ENCODE measurements around the gene LRIT2.

The LRIT2 gene

DNA sequence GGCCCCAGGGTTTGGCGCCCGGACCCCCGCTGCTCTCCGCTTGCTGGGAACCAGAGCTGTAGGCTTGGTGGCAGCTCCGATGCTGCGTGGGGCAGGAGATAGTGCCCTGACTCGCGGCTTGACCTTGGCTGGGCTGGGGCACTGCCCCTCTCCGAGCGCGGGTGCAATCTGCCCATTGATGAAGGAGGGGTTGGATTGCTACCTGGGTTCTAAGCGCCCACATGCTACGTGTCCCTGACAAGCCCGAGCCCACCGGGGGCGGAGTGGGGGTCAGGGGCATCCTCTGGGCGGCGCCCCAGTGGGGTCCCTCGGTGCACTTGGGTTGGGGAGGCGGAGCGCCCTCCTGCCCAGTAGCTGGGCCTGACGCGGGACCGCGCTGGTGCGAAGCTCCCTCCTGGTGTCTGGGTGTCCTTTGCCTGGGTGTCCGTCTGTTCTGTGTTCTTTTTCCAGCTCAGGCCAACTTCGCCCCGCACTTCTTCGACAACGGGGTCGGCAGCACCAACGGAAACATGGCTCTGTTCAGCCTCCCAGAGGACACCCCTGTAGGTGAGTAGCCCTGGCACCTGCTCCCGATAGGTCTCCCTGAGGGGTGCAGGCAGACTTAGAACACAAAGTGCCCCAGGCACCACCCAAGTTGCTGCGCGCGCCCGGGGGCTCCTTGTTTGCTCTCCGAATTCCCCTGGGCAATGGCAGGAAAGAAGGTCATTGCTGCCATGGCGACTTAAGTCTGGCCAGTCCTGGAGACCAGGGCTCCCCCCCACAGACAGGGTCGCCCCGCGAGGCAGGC lies 30.1 kb downstream of the LRIT2 start:
- H2AFZ ChIP-seq: peak overlapping the region; percentile 72
- H3K4me1 ChIP-seq: peaks cover 5% of the 10 kb centered on the region
- H3K9me3 ChIP-seq (ENCODE audit: control insufficient read depth, low read length): no peaks in the 10 kb centered on the region
- H3K36me3 ChIP-seq (ENCODE audit: control insufficient read depth, insufficient read depth, low read length): no peaks in the 10 kb centered on the region
- H3K4me2 ChIP-seq (ENCODE audit: low read length): peak overlapping the region; percentile 71
- no peak for TF ChIP-seq CTCF (IDR thresholded peaks at IDR 0.05)
- H3K79me2 ChIP-seq: no peaks in the 10 kb centered on the region
- no peak overlapping the region for H3K27ac ChIP-seq
- no peaks in the 10 kb centered on the region for H3K27me3 ChIP-seq (ENCODE audit: control insufficient read depth, insufficient read depth, low read length)
- no peak overlapping the region for H3K9ac ChIP-seq
- H3K4me3 ChIP-seq (ENCODE audit: low read depth, low read length): no peak overlapping the region

DNA sequence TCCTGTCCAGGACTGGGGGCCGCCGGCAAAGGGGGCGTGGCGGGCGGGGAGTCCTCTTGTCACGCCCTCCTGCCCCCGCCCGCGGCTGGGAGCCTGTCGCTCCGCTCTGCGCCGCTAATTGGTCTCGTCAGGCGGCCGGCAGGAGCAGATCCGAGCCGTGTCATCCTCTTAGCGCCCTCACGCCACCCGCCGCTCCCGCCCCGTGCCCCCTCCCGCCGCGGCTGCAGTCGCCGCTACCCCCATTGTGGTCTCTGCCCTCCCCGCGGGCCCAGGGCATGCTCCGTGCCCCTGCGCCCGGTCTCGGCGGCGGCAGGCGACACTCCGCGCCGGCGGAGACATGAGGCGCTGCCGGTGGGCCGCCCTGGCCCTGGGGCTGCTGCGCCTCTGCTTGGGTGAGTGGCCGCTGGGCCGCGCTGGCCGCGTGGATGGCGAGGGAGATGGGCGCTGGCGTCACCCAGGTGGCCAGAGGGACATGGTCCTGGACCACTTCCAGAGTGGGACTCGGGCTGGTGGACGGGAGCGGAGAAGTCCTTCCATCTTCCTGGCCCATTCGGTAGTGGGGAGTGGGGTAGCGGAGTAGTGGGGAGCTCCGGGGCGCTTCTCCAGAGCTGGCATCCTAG lies 30.8 kb downstream of the LRIT2 start, which contains the start of gene CDHR1:
Gene CDHR1 (plus strand): TSS at position 114 of the 620 bp plus-strand sequence. CDS start 224 bp downstream, at position 338.
- Histone ChIP-seq H3K27ac (no peak within 1 kb of the TSS), H3K79me2 (no peaks in the 10 kb centered on the region), H2AFZ (peak within 1 kb of the TSS; percentile 72), H3K4me1 (peaks cover 5% of the 10 kb centered on the region), H3K36me3 (ENCODE audit: control insufficient read depth, insufficient read depth, low read length) (no peaks in the 10 kb centered on the region), H3K9ac (no peak within 1 kb of the TSS), H3K9me3 (ENCODE audit: control insufficient read depth, low read length) (no peaks in the 10 kb centered on the region), H3K4me3 (ENCODE audit: low read depth, low read length) (peak within 1 kb of the TSS; percentile 29), H3K27me3 (ENCODE audit: control insufficient read depth, insufficient read depth, low read length) (no peaks in the 10 kb centered on the region), H3K4me2 (ENCODE audit: low read length) (peak within 1 kb of the TSS; percentile 71)
- TF ChIP-seq CTCF (IDR thresholded peaks at IDR 0.05): no peak

DNA sequence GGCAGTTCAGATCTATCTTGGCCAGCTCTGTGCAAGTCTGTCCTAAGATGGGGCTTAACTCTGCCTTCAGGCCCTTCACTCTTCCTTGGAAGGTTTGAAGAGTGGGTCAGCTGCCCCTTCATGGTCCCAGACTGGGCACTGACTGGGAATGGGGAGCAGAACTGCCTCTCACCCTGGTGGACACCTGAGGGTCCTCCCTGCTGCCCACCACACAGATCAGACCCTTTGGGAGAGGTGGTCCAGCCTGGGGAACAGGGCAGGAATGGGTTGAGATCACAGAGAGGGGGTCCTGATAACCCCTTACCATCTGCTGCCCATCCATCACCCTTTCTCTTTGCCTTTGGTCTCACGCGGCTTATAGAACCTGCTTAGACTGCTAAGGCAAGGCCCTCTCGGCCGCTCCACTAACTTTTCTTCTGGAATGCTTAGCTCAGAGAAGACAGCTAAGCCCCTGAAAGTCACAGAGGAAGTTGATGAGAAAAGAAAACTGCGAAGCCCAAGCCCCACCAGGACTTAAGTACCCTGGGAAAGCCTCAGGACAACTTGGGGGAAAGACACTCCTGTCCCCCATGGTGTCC lies 31.4 kb downstream of the LRIT2 start:
- H3K79me2 ChIP-seq: no peaks in the 10 kb centered on the region
- peaks cover 5% of the 10 kb centered on the region for H3K4me1 ChIP-seq
- peak overlapping the region; percentile 72 for H2AFZ ChIP-seq
- H3K4me3 ChIP-seq (ENCODE audit: low read depth, low read length): peak overlapping the region; percentile 29
- H3K4me2 ChIP-seq (ENCODE audit: low read length): peak overlapping the region; percentile 71
- no peak overlapping the region for H3K27ac ChIP-seq
- no peaks in the 10 kb centered on the region for H3K27me3 ChIP-seq (ENCODE audit: control insufficient read depth, insufficient read depth, low read length)
- no peaks in the 10 kb centered on the region for H3K36me3 ChIP-seq (ENCODE audit: control insufficient read depth, insufficient read depth, low read length)
- no peak overlapping the region for H3K9ac ChIP-seq
- no peaks in the 10 kb centered on the region for H3K9me3 ChIP-seq (ENCODE audit: control insufficient read depth, low read length)
- no peak for TF ChIP-seq CTCF (IDR thresholded peaks at IDR 0.05)

- Histone ChIP-seq H3K4me1 (peaks cover 5% of the 10 kb centered on the region), H3K9ac (no peak overlapping the region), H3K27ac (no peak overlapping the region), H3K27me3 (ENCODE audit: control insufficient read depth, insufficient read depth, low read length) (no peaks in the 10 kb centered on the region), H3K4me2 (ENCODE audit: low read length) (no peak overlapping the region), H3K79me2 (no peaks in the 10 kb centered on the region), H3K36me3 (ENCODE audit: control insufficient read depth, insufficient read depth, low read length) (no peaks in the 10 kb centered on the region), H3K9me3 (ENCODE audit: control insufficient read depth, low read length) (no peaks in the 10 kb centered on the region), H2AFZ (no peak overlapping the region), H3K4me3 (ENCODE audit: low read depth, low read length) (no peak overlapping the region)
- no peak for TF ChIP-seq CTCF (IDR thresholded peaks at IDR 0.05)
Observed at GRCh38 chr10:84193327-84193726, 32.0 kb downstream of the LRIT2 start.

Data from parathyroid adenoma (tissue), 2 donors.